Tibial artery (tissue), 4 donors: ENCODE data around the gene NSUN5.
"Not testable (repeated sequence)": the region's sequence is repeated elsewhere in the genome, so short reads cannot be mapped to it uniquely, and the experiment has no call there.

ENCODE experiments used
- DNase-seq, 2 donors: peaks; one replicate each; pipeline ENCODE4 v3.0.0-alpha.2; 2019
- H3K27ac ChIP-seq, 2 donors: fragments of 200-600 bp; sonication (generic) in 1 of 2; 1 replicate in 1 of 2; 2 replicates in 1 of 2; pipeline ENCODE4 v1.5.1; 2018 to 2019; ENCODE audit warnings: mild to moderate bottlenecking in 1 of 2
- H3K27me3 ChIP-seq, 2 donors: fragments of 200-600 bp; sonication (generic) in 1 of 2; one replicate each; pipeline versions ENCODE4 v1.5.1 to v1.6.0; 2016 to 2019
- H3K36me3 ChIP-seq, 3 donors: fragments of 200-600 bp; sonication (generic) in 2 of 3; one replicate each; pipeline ENCODE4 v1.5.1; 2016 to 2019; ENCODE audit warnings: mild to moderate bottlenecking in 2 of 3
- H3K4me1 ChIP-seq, 4 donors: fragments of 200-600 bp; sonication (generic) in 2 of 4; 1 replicate in 3 of 4; 2 replicates in 1 of 4; pipeline ENCODE4 v1.5.1; 2016 to 2019
- H3K4me3 ChIP-seq, 2 donors: fragments of 200-600 bp; sonication (generic) in 1 of 2; 1 replicate in 1 of 2; 2 replicates in 1 of 2; pipeline ENCODE4 v1.5.1; 2018 to 2019; ENCODE audit warnings: mild to moderate bottlenecking in 2 of 2
- H3K9me3 ChIP-seq, 3 donors: fragments of 200-600 bp; sonication (generic) in 1 of 3; one replicate each; pipeline ENCODE4 v1.5.1; 2016 to 2019
- CTCF ChIP-seq, 2 experiments: fragments of 200-600 bp in 1 of 2; fragments of 450-650 bp in 1 of 2; IDR thresholded peaks; one replicate each; pipeline ENCODE4 v1.5.1; 2017 to 2019; ENCODE audit warnings: antibody characterized with exemption in 2 of 2, mild to moderate bottlenecking in 1 of 2, moderate library complexity in 1 of 2
- intact Hi-C: fragments of 100-400 bp; cut with DNase I; formaldehyde crosslinking; loops from one replicate; pipeline ENCODE4 v1.15.0; 2023; ENCODE audit warnings: low total_unique reads

Gene NSUN5

GRCh38 chr7:73338321-73338720 lies 29.7 kb upstream of the NSUN5 start:
- Histone ChIP-seq H3K4me3 (no peak overlapping the region), H3K36me3 (no peaks in the 10 kb centered on the region), H3K4me1 (peaks cover 0 to 5% (median 2%) of the 10 kb centered on the region in 4 donors), H3K27me3 (peaks cover 0 to 9% of the 10 kb centered on the region in 2 donors), H3K9me3 (no peaks in the 10 kb centered on the region), H3K27ac (no peak overlapping the region)
- DNase-seq, result no peak
- no peak for TF ChIP-seq CTCF (IDR thresholded peaks at IDR 0.05)
- intact Hi-C loops, result no loop called here

- Histone ChIP-seq H3K9me3 (no peaks in the 10 kb centered on the region), H3K27ac (no peak overlapping the region), H3K27me3 (peaks cover 0 to 3% of the 10 kb centered on the region in 2 donors), H3K36me3 (no peaks in the 10 kb centered on the region), H3K4me3 (no peak overlapping the region), H3K4me1 (no peaks in the 10 kb centered on the region)
- no peak for TF ChIP-seq CTCF (IDR thresholded peaks at IDR 0.05)
- intact Hi-C loops, result no loop called here
- DNase-seq, result no peak
These were observed 23.8 kb upstream of the NSUN5 start for GRCh38 chr7:73332447-73332846.

DNA sequence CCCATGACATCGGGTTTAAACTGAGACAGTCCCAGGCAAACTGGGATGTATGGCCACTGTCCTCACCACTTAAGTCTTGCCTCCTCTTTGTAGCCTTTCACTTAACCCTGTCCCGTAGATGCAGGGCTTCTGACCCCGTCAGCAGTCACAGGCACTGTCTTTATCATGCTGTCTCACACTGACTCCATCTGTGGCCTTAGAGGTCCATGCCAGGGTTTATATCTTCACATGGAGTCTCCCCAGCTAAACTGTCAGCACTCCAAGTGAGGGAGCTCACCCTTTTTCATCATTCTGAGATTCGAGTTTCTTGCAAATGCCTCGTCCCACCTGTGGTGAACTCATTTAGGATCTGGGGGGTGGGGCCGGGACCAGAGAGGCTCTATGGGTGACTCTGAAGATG lies 22.1 kb upstream of the NSUN5 start:
- intact Hi-C loops, result no loop called here

GRCh38 chr7:73329861-73330581 lies 21.4 kb upstream of the NSUN5 start:
- TF ChIP-seq CTCF (IDR thresholded peaks at IDR 0.05), result no peak
- Histone ChIP-seq H3K4me1 (no peaks in the 10 kb centered on the region), H3K36me3 (no peaks in the 10 kb centered on the region), H3K27ac (no peak overlapping the region), H3K4me3 (no peak overlapping the region), H3K27me3 (peaks cover 0 to 3% of the 10 kb centered on the region in 2 donors), H3K9me3 (no peaks in the 10 kb centered on the region)
- intact Hi-C loops, result no loop called here
- DNase-seq, result no peak

More for the DNA sequence above, 22.1 kb upstream of the NSUN5 start:
- Histone ChIP-seq H3K9me3 (no peaks in the 10 kb centered on the region), H3K36me3 (no peaks in the 10 kb centered on the region), H3K4me1 (no peaks in the 10 kb centered on the region), H3K27me3 (peaks cover 0 to 3% of the 10 kb centered on the region in 2 donors), H3K4me3 (no peak overlapping the region), H3K27ac (no peak overlapping the region)
- TF ChIP-seq CTCF (IDR thresholded peaks at IDR 0.05), result no peak
- DNase-seq, result no peak

DNA sequence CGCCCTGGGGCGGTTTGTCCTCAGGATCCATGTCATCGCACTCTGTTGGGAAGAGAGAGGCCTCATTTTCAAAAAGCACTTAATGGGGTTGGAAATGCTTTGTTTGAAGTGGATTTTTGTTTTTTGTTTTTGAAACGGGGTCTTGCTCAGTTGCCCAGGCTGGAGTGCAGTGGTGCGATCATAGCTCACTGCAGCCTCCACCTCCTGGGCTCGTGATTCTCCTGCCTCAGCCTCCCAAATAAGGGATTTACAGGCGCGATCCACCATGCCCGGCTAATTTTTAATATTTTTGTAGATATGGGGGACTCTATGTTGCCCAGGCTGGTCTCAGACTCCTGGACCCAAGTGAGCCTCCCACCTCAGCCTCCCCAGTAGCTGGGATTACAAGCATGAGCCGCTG lies 20.1 kb upstream of the NSUN5 start:
- no peak for TF ChIP-seq CTCF (IDR thresholded peaks at IDR 0.05)
- Histone ChIP-seq H3K36me3 (no peaks in the 10 kb centered on the region), H3K4me3 (no peak overlapping the region), H3K9me3 (no peaks in the 10 kb centered on the region), H3K4me1 (peaks cover 0 to 9% (median 6%) of the 10 kb centered on the region in 4 donors), H3K27me3 (peaks cover 0 to 4% of the 10 kb centered on the region in 2 donors), H3K27ac (no peak overlapping the region)
- no peak for DNase-seq
- intact Hi-C loops, result no loop called here

DNA sequence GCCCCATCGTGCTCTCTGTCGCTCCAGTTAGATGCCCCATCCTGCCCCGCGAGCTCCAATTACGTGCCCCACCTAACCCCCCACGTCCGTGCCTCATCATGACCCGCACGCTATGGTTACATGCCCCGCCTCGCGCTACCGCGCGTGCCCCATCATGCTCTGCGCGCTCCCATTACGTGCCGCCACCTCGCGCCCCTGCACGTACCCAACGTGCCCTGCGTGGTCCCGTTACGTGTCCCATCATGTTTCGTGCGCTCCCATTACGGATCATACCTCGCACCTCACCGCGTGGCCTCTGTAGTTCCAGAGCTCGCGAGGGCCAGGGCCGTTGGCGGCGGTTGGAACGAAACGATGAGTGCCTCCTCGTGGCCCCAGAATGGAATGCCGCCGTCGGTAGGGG lies 19.3 kb upstream of the NSUN5 start, which contains the start of the genes FKBP6 and TRIM50:
TSS of gene FKBP6 (plus strand) at position 240 of the 400 bp plus-strand sequence. CDS start 268 bp downstream, outside the sequence.
TSS of gene TRIM50 (minus strand) at position 161 of the 400 bp plus-strand sequence. CDS start 3,295 bp downstream, outside the sequence.
- intact Hi-C loops, H3K4me1 ChIP-seq, H3K27ac ChIP-seq: not testable (repeated sequence)

GRCh38 chr7:73327449-73327848 lies 18.8 kb upstream of the NSUN5 start:
- H3K27me3 ChIP-seq, H3K9me3 ChIP-seq, H3K4me3 ChIP-seq, H3K27ac ChIP-seq, DNase-seq, intact Hi-C loops, H3K4me1 ChIP-seq, H3K36me3 ChIP-seq: not testable (repeated sequence)

More for the DNA sequence above, 19.3 kb upstream of the NSUN5 start, which contains the start of the genes FKBP6 and TRIM50:
- not testable (repeated sequence) for H3K9me3 ChIP-seq, H3K36me3 ChIP-seq, H3K4me3 ChIP-seq, H3K27me3 ChIP-seq, DNase-seq

GRCh38 chr7:73325424-73325823 lies 16.8 kb upstream of the NSUN5 start:
- H3K9me3 ChIP-seq, H3K36me3 ChIP-seq, H3K27ac ChIP-seq, H3K4me1 ChIP-seq, H3K4me3 ChIP-seq, DNase-seq, H3K27me3 ChIP-seq, intact Hi-C loops: not testable (repeated sequence)
